ENCODE data around the gene B9D1.

Gene B9D1

DNA sequence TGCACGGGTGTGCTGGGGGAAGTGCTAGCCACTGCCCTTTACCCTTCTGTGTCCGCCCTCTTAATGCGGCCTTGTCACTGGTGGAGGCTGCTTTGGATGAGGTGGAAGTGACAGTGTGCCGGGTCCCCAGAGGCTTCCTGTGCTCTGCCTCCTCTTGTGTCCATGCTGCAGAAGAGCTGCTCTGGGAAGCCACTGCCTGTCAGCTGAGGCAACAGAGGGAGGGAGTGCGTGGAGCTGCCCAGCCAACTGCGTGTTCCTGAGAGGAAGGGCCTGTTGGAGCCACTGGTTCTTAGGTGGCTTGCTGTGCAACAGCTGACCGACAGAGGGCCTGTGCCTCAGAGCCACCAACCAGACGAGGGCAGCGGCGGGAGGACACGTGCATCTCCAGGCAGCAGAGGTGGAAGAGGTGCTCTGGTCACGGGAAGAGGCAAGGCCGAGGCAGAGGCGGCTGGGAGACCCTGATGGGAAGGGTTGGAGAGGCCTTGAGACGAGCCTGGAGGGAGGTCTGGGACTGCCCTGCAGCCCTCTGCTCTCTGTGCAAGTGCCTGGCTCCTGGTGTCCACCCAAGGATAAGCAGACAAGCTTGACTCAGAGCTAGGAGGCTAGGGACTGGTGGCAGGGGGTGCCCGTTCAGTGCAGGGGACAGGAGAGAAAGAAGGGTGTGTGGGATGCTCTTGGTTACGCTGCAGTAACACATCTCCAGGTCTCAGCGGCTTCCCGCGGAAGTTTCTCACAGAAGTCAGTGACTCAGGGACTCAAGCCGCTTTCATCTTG lies 25.4 kb downstream of the B9D1 start:
- no peak for DNase-seq

DNA sequence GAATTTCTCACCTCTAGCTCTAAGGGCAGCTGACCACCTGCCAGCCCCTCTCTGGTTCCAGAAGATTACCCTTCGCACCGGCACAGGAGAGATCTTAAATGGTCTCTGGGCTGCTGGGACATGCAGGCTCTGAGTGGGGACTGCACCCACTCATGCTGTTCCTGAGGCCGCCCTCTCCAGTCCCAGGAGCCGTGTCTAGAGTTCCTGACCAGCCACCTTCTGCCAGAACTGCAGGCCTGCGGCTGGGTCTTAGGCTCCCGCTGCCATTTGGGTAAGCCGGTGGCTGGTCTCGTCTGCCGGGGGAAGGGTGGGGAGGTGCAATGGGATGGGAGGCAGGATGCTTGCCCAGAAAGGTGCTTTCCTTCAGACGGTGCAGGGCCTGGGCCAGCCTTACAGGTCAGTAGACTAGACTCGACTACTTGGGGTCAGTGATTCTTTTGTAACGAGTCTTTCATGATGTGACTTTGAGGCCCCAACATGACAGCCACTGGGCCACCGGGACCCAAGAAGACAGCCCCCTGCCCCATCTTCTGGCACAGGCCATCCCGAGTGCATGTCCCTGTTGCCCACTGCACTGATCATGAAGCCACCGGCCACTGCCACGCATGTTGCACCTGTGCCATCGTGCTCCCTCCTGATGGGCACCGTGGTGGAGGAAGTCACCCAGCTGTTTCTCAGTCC lies 26.4 kb downstream of the B9D1 start:
- no peak for DNase-seq

- no peak for DNase-seq
Observed at GRCh38 chr17:19334331-19334730, 28.2 kb downstream of the B9D1 start.

- no peak for DNase-seq
Observed at GRCh38 chr17:19333736-19334290, 28.7 kb downstream of the B9D1 start.

GRCh38 chr17:19333132-19333440 lies 29.4 kb downstream of the B9D1 start:
- no peak for DNase-seq

DNA sequence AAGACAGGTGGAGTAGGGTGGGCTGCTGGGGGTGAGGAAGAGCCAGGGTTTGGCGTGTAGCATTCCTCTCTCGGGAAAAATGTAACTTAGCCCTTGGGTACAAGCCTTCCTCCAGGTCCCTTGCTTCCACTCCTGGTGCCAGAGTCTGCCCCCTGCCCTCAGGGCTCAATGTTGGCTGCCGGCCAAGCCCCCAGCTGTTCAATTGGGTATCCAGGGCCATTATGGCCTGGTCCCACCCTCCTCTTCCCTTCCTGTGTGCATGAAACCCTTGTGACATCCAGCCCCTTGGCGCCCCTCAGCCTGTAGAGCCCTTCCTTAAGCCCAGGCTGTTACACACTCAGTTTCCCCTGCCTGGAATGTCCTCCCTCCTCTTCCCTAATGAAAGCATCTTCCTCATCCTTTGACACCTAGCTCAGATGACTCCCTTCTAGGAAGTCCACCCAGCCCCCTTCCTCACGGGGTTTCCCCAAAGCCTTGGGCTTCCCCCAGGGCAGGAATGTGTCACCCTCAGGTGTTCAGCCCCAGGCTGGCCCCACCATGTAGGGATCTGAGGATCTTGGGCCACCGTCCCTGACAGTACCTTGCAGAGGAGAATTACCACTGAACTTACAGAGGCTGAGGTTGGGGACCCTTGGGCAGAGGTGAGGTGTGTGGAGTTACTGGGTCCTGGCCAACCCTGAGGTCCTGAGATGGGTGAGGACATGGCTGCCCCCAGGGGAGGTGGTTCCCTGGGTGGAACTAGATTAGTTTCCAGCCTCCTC lies 30.0 kb downstream of the B9D1 start:
- DNase-seq: peak in 1 of 2 donors; percentile 3

DNA sequence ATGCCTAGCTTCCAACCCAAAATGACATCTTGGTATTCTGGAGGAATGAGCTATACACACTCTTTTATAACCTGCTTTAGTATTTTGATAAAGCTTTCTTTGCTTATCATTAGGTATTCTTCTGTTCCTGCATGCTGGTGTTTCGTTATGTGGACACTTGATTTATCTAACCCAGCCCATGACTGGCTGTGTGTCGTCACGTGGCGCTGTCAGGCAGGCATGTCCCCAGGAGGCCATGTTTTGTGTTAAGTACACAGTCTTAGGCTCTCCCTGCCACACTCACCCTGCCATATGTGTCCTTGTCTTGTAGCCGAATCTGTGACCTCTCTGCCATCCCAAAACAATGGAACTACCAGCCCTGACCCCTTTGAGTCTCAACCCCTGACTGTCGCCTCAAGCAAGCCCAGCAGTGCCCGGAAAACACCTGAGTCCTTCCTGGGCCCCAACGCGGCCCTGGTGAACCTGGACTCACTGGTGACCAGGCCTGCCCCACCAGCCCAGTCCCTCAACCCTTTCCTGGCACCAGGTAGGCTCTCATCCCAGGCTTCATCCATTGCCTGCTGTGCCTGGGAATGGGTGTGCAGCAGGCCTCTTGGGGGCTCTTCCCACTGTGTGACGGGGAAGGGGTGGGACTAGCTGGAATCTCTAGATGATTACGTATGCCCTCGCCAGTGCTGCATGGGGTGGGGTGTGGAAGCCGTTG lies 30.8 kb downstream of the B9D1 start:
- DNase-seq: no peak

DNA sequence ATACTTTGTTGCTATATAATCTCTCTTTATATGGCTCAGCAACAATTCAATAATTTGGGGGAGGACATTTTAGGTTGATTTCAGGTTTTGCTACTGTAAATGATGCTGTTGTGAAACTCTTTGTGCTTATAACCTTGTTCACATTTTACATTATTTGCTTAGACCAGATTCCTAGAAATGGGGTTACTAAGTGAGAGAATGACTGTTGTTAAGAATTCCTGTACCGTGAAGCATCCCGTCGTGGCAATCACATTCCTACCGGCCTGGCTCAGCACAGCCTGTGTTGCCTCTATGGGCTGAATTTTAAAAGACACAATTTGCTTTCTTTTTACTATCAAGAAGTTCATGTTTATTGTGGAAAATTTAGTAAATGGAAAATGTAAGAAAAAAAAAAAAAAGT lies 31.4 kb downstream of the B9D1 start:
- no peak for DNase-seq

DNA sequence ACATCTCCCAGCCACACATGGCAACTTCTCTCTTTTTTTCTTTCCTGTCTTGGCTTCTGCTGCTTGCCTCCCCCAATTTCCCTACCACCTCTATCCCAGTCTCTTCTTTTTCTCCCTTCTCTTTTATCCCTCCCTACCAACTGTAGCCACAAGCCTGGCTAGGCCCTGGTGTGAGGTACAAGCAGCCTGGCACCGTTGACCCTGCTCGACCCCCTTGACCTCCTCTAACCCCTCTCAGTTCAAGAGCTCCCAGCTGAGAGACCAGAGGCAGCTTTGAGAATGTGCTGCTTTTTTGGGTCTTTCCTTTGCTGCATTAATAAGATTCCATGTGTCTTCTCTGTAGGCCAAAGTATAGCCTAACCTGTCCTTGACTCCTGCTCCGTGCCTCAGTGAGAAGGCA lies 32.3 kb downstream of the B9D1 start:
- DNase-seq: no peak

DNA sequence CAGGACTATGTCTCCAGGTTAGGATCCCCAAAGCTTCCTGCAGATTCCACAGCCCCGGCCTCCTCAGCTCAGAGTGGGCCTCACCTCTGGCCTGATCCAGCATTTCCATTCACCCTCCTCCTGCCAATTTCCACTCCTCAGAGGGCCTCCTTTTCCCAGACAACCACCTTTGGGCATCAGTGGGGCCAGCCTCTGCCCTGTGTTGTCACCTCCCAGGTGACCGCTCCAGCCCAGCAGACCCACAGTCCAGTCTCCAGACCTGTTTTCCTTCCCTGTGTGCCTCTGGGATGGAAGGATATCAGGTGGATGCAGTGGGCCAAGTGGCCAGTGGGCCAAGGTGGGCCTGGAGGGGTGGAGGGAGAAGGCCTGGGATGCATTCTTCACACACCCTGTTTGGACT lies 32.7 kb downstream of the B9D1 start:
- no peak for DNase-seq

DNA sequence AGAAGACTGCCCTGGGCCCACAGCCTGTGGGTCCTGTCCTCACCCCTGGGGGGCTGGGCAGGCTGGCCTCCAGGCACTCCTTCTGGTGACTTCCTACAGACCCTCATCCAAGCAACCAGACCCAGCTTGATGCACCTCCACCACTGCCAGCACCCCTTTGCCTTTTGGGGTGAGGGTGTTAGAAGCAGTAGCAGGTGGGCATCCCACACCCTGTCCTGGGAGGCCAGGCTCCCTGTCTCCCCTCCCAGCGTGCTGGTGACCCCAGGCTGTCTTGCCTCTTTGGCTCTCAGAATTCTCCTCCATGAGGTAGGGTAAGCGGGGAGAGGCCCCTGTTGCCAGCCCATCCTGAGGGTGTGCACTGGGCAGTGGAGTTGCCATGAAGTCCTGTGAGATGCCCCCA lies 33.4 kb downstream of the B9D1 start:
- no peak for DNase-seq

- DNase-seq: no peak
Observed at GRCh38 chr17:19328441-19329061, 34.0 kb downstream of the B9D1 start.

- no peak for DNase-seq
Observed at GRCh38 chr17:19327031-19327783, 35.3 kb downstream of the B9D1 start.

DNA sequence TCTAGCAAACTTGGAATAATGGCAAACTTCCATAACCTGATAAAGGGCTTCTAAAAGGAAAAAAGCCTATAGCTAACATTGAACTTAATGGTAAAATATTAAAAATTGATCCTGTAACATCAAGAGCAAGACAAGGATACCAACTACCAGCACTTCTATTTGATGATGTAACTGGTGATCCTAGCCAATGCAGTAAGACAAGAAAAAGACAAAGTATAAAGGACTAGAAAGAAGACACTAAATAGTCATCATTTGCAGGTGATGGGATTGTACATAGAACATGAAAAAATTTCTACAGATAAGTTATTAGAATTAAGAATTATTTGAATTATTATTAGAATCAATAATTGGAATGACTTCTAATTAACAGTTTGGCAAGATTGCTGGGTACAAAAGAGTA lies 37.0 kb downstream of the B9D1 start:
- DNase-seq: no peak

DNA sequence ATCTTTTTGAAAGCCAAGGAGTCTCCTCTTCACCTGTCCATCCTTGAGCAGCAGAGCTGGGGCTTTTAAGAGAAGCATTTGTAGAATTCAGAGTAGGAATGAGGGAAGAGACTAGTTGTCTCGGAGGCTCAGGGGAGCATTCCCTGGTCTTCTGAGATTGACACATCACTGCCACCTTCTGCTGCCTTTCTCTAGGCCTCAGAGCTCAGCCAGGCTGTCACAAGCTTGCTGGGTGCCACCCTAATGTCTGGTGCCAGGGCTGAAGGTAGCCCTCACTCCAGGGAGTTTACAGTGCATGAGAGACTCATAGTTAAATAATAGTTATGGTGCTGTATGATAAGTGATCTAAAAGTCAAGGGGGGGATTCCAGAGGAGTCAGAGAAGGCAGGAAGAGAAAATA lies 39.7 kb downstream of the B9D1 start:
- no peak for DNase-seq

- DNase-seq: no peak
Observed at GRCh38 chr17:19322129-19322505, 40.4 kb downstream of the B9D1 start.

- DNase-seq: no peak
Observed at GRCh38 chr17:19321481-19322128, 40.9 kb downstream of the B9D1 start.

GRCh38 chr17:19320876-19321275 lies 41.6 kb downstream of the B9D1 start:
- no peak for DNase-seq

GRCh38 chr17:19319771-19320505 lies 42.6 kb downstream of the B9D1 start:
- no peak for DNase-seq

GRCh38 chr17:19318611-19319010 lies 43.9 kb downstream of the B9D1 start:
- no peak for DNase-seq

All from inflammatory macrophage treated with lipopolysaccharide for 1 hour (primary cell).